Measurements from ENCODE around the gene ASCL5. TPM values are rescaled to one million over a fixed set of nuclear protein-coding genes. Genes with fewer than 3 reads are reported as not detected.

Gene ASCL5
- total RNA-seq, 4 donors from 2014 or later: not detected

- H3K4me1 ChIP-seq: peaks cover 0 to 19% (median 0%) of the 10 kb centered on the region in 3 donors
- H3K36me3 ChIP-seq: no peaks in the 10 kb centered on the region
- no peaks in the 10 kb centered on the region for H3K9me3 ChIP-seq
- no peak for ATAC-seq
- H3K27ac ChIP-seq: no peak within 1 kb of the TSS
- WGBS, 2 donors (ENCODE audit: low coverage in 1 of 2): no CpG with 5 or more reads among the region's 9 CpGs
- peaks cover 5% of the 10 kb centered on the region for H3K27me3 ChIP-seq
- no peak for TF ChIP-seq POLR2AphosphoS5 (IDR thresholded peaks at IDR 0.05)
- TF ChIP-seq POLR2A (IDR thresholded peaks at IDR 0.05): no peak
- no peak for TF ChIP-seq CTCF (IDR thresholded peaks at IDR 0.05)
- TF ChIP-seq EP300 (IDR thresholded peaks at IDR 0.05): no peak
- H3K4me3 ChIP-seq: no peak within 1 kb of the TSS
Measured at GRCh38 chr1:201112173-201112731, 14.7 kb downstream of the ASCL5 start, which contains the start of gene CACNA1S. Gene CACNA1S, minus strand, starts transcription at chr1:201112426. Its CDS starts 87 bp downstream, at chr1:201112339.

GRCh38 chr1:201111672-201112071 lies 15.3 kb downstream of the ASCL5 start:
- no peak for TF ChIP-seq CTCF (IDR thresholded peaks at IDR 0.05)
- TF ChIP-seq POLR2A (IDR thresholded peaks at IDR 0.05): no peak
- TF ChIP-seq POLR2AphosphoS5 (IDR thresholded peaks at IDR 0.05): no peak
- no peak for TF ChIP-seq EP300 (IDR thresholded peaks at IDR 0.05)
- Histone ChIP-seq H3K4me1 (peaks cover 0 to 19% (median 0%) of the 10 kb centered on the region in 3 donors), H3K9me3 (no peaks in the 10 kb centered on the region), H3K36me3 (no peaks in the 10 kb centered on the region), H3K4me3 (no peak overlapping the region), H3K27ac (no peak overlapping the region), H3K27me3 (peaks cover 5% of the 10 kb centered on the region)
- 92% methylated on average over 1 of the region's 3 CpGs; no CpG with 5 or more reads in 1 of the 2 donors for WGBS, 2 donors (ENCODE audit: low coverage in 1 of 2)
- no peak for ATAC-seq

GRCh38 chr1:201111156-201111555 lies 15.8 kb downstream of the ASCL5 start:
- Histone ChIP-seq H3K4me1 (peaks cover 0 to 19% (median 0%) of the 10 kb centered on the region in 3 donors), H3K4me3 (no peak overlapping the region), H3K9me3 (no peaks in the 10 kb centered on the region), H3K27ac (no peak overlapping the region), H3K36me3 (no peaks in the 10 kb centered on the region), H3K27me3 (peaks cover 5% of the 10 kb centered on the region)
- TF ChIP-seq POLR2AphosphoS5 (IDR thresholded peaks at IDR 0.05) (no peak), EP300 (IDR thresholded peaks at IDR 0.05) (no peak), POLR2A (IDR thresholded peaks at IDR 0.05) (no peak), CTCF (IDR thresholded peaks at IDR 0.05) (no peak)
- ATAC-seq: no peak
- 81% methylated on average over 6 to 7 of the region's 7 CpGs for WGBS, 2 donors (ENCODE audit: low coverage in 1 of 2)

GRCh38 chr1:201110616-201111015 lies 16.4 kb downstream of the ASCL5 start:
- TF ChIP-seq POLR2A (IDR thresholded peaks at IDR 0.05): no peak
- TF ChIP-seq EP300 (IDR thresholded peaks at IDR 0.05): no peak
- TF ChIP-seq POLR2AphosphoS5 (IDR thresholded peaks at IDR 0.05): no peak
- Histone ChIP-seq H3K4me3 (no peak overlapping the region), H3K36me3 (no peaks in the 10 kb centered on the region), H3K27me3 (peaks cover 5% of the 10 kb centered on the region), H3K4me1 (peaks cover 0 to 19% (median 0%) of the 10 kb centered on the region in 3 donors), H3K27ac (no peak overlapping the region), H3K9me3 (no peaks in the 10 kb centered on the region)
- 90 to 92% methylated on average over 2 to 4 of the region's 5 CpGs for WGBS, 2 donors (ENCODE audit: low coverage in 1 of 2)
- ATAC-seq: no peak

- no peaks in the 10 kb centered on the region for H3K36me3 ChIP-seq
- TF ChIP-seq POLR2A (IDR thresholded peaks at IDR 0.05) (no peak), EP300 (IDR thresholded peaks at IDR 0.05) (no peak), POLR2AphosphoS5 (IDR thresholded peaks at IDR 0.05) (no peak), CTCF (IDR thresholded peaks at IDR 0.05) (no peak)
- peaks cover 0 to 14% (median 0%) of the 10 kb centered on the region in 3 donors for H3K4me1 ChIP-seq
- peaks cover 5% of the 10 kb centered on the region for H3K27me3 ChIP-seq
- 85 to 100% methylated on average over 1 to 6 of the region's 10 CpGs for WGBS, 2 donors (ENCODE audit: low coverage in 1 of 2)
- H3K9me3 ChIP-seq: no peaks in the 10 kb centered on the region
- no peak for ATAC-seq
- no peak overlapping the region for H3K27ac ChIP-seq
- no peak overlapping the region for H3K4me3 ChIP-seq
Measured at GRCh38 chr1:201110138-201110537, 16.8 kb downstream of the ASCL5 start.
